ENCODE data around the gene TUBB4A.

DNA sequence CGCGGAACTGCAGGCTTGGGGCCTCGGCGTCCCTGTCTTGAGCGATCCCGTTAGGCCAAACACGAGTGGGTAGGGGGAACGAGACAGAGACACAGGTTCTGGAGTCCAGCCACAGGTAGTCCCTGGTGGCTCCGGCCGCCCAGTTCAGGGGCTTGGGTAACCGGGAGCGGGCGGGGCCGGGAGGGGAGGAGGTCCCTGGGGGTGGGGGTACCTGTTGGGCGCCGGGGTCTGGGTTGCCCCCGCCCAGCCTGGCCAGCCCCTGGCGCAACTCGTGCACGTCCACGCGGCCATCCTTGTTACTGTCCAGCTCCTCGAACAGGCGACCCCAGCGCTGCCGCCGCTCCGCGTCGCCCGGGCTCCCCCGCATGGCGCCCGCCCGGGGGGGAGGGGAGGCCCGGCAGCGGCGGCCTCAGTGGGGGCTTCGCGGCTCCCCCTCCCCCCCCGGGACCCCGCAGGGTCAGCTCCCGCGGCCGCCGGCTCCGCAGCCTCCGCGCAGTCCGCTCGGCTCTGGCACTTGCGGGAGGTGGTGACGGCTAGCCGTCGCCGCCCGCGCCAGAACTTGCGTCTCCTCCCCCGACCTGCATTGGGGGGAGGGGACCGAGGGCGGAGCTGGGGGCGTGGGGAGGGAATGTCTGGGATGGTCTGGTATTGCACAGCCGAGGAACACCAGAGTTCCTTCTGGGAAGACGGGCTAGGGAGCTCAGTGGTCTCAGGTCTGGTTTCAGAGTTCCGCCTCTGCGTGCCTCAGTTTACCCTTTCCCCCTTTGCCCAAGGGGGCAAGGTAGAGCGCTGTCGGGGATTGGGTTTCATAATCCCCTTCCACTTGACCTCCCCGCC, 42.6 kb downstream of the TUBB4A start, which contains the start of gene SLC25A23:
- TF ChIP-seq, protein P1, sequence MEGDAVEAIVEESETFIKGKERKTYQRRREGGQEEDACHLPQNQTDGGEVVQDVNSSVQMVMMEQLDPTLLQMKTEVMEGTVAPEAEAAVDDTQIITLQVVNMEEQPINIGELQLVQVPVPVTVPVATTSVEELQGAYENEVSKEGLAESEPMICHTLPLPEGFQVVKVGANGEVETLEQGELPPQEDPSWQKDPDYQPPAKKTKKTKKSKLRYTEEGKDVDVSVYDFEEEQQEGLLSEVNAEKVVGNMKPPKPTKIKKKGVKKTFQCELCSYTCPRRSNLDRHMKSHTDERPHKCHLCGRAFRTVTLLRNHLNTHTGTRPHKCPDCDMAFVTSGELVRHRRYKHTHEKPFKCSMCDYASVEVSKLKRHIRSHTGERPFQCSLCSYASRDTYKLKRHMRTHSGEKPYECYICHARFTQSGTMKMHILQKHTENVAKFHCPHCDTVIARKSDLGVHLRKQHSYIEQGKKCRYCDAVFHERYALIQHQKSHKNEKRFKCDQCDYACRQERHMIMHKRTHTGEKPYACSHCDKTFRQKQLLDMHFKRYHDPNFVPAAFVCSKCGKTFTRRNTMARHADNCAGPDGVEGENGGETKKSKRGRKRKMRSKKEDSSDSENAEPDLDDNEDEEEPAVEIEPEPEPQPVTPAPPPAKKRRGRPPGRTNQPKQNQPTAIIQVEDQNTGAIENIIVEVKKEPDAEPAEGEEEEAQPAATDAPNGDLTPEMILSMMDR (conservative IDR thresholded peaks at IDR 0.05; ENCODE audit: low read length) = no peak
- no peak for TF ChIP-seq EZH2phosphoT487 (IDR thresholded peaks at IDR 0.05; ENCODE audit: borderline replicate concordance)
